Kidney (tissue), 14 donors: Measurements from ENCODE around the gene IZUMO2. TPM values are rescaled to one million over a fixed set of nuclear protein-coding genes. Genes with fewer than 3 reads are reported as not detected.

Experiments used
- DNase-seq, 5 donors: peaks; one replicate each; pipeline ENCODE4 v3.0.0-alpha.2; 2013 to 2020
- FAIRE-seq: peaks from 2 replicates; lab custom pipeline; 2012; peaks lifted over from hg19 to GRCh38; lab: Jason Lieb, UNC
- H3K27ac ChIP-seq, 2 donors: one replicate each; pipeline ENCODE4 v1.7.0; 2013; ENCODE audit warnings: low read depth in 2 of 2, low read length in 2 of 2, inconsistent platforms in 1 of 2
- H3K27me3 ChIP-seq: one replicate; pipeline ENCODE4 v1.7.1; 2013; ENCODE audit warnings: low read length, inconsistent platforms; ENCODE audit not compliant: control insufficient read depth, insufficient read depth
- H3K36me3 ChIP-seq, 3 donors: one replicate each; pipeline versions ENCODE4 v1.7.0 to v1.7.1; 2013; ENCODE audit warnings: low read length in 3 of 3, control low read depth in 1 of 3, inconsistent platforms in 1 of 3; ENCODE audit not compliant: insufficient read depth in 3 of 3, control insufficient read depth in 2 of 3
- H3K4me1 ChIP-seq, 3 donors: one replicate each; pipeline versions ENCODE4 v1.7.0 to v1.7.1; 2013; ENCODE audit warnings: low read length in 3 of 3, inconsistent platforms in 1 of 3, low read depth in 1 of 3; ENCODE audit not compliant: control insufficient read depth in 2 of 3, insufficient read depth in 2 of 3
- H3K4me3 ChIP-seq, 3 donors: one replicate each; pipeline versions ENCODE4 v1.7.0 to v1.8.1; 2013; ENCODE audit warnings: low read length in 3 of 3, control low read depth in 1 of 3, inconsistent platforms in 1 of 3
- H3K9ac ChIP-seq, 3 donors: one replicate each; pipeline versions ENCODE4 v1.7.0 to v1.7.1; 2013; ENCODE audit warnings: low read length in 3 of 3, control low read depth in 1 of 3, inconsistent platforms in 1 of 3
- H3K9me3 ChIP-seq, 3 donors: one replicate each; pipeline versions ENCODE4 v1.7.0 to v1.7.1; 2013; ENCODE audit warnings: low read length in 3 of 3, control low read depth in 1 of 3, inconsistent platforms in 1 of 3; ENCODE audit not compliant: control insufficient read depth in 2 of 3, insufficient read depth in 1 of 3
- intact Hi-C: fragments of 100-400 bp; cut with DNase I; formaldehyde crosslinking; loops from one replicate; pipeline ENCODE4 v1.11.1; 2022
- polyA plus RNA-seq: library from polyadenylated mRNA; stranded (reverse); fragments of 350-450 nt; fragmentation: Illumina TruSeq; extraction: RNeasy Lipid Tissue Mini Kit (QIAGEN cat#74804); gene quantifications from one replicate; pipeline ENCODE4 v1.2.3, GENCODE V29; 2014; ENCODE audit warnings: low read depth, low replicate concordance; ENCODE audit not compliant: insufficient read depth
- total RNA-seq: library from RNA; stranded (reverse); fragmentation: NEBNext Ultra II Directional; extraction: Animal tissue kit (Norgen Biotek cat#: 25700); gene quantifications from one replicate; pipeline ENCODE4 v1.2.1, GENCODE V29; 2021
- TF ChIP-seq, protein P1 (sequence below): IDR thresholded peaks from 3 replicates; pipeline ENCODE4 v1.5.1; 2012; ENCODE audit warnings: mild to moderate bottlenecking, moderate library complexity, borderline replicate concordance; ENCODE audit not compliant: insufficient read depth; ENCODE audit errors: extremely low read depth
- donor health status: control.
- donor health status: control.
- donor health status: control.
- donor health status: control.
- donor health status: control.
- donor health status: DM: yes; HTN: yes; CAD: no.
- donor health status: Normal renal cell carcinoma (clear cell type).

IZUMO2 gene
- total and polyA plus RNA-seq, 2 donors from 2014 or later, result not detected

DNA sequence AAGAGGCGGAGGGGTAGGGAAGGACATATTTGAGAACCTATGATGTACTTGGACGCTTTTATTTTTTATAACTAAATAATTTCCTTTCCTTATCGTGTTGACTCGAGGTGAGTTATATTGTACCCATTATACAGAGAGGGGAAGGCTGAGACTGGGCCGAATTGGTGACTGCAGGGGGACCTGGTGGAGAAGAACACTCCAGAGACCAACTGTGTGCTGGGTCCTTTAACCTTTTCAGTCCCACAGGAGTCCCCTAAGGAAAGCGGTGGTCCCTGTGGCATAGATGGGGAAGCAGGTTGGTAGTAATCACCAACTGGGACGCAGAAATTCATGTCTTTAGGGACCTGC lies 41.0 kb upstream of the IZUMO2 start:
- peaks cover 8% of the 10 kb centered on the region for H3K27me3 ChIP-seq
- H3K4me3 ChIP-seq, result peak overlapping the region in 2 of 3 donors; percentile 60 to 63
- no peak for DNase-seq
- peak overlapping the region in 1 of 3 donors; percentile 9 for H3K9ac ChIP-seq
- FAIRE-seq, result no peak
- peaks cover 0 to 14% (median 0%) of the 10 kb centered on the region in 3 donors for H3K4me1 ChIP-seq
- no peaks in the 10 kb centered on the region for H3K36me3 ChIP-seq
- TF ChIP-seq, protein P1, sequence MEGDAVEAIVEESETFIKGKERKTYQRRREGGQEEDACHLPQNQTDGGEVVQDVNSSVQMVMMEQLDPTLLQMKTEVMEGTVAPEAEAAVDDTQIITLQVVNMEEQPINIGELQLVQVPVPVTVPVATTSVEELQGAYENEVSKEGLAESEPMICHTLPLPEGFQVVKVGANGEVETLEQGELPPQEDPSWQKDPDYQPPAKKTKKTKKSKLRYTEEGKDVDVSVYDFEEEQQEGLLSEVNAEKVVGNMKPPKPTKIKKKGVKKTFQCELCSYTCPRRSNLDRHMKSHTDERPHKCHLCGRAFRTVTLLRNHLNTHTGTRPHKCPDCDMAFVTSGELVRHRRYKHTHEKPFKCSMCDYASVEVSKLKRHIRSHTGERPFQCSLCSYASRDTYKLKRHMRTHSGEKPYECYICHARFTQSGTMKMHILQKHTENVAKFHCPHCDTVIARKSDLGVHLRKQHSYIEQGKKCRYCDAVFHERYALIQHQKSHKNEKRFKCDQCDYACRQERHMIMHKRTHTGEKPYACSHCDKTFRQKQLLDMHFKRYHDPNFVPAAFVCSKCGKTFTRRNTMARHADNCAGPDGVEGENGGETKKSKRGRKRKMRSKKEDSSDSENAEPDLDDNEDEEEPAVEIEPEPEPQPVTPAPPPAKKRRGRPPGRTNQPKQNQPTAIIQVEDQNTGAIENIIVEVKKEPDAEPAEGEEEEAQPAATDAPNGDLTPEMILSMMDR, result no peak
- H3K9me3 ChIP-seq, result no peaks in the 10 kb centered on the region
- no peak overlapping the region for H3K27ac ChIP-seq
- intact Hi-C loops, result no loop called here

DNA sequence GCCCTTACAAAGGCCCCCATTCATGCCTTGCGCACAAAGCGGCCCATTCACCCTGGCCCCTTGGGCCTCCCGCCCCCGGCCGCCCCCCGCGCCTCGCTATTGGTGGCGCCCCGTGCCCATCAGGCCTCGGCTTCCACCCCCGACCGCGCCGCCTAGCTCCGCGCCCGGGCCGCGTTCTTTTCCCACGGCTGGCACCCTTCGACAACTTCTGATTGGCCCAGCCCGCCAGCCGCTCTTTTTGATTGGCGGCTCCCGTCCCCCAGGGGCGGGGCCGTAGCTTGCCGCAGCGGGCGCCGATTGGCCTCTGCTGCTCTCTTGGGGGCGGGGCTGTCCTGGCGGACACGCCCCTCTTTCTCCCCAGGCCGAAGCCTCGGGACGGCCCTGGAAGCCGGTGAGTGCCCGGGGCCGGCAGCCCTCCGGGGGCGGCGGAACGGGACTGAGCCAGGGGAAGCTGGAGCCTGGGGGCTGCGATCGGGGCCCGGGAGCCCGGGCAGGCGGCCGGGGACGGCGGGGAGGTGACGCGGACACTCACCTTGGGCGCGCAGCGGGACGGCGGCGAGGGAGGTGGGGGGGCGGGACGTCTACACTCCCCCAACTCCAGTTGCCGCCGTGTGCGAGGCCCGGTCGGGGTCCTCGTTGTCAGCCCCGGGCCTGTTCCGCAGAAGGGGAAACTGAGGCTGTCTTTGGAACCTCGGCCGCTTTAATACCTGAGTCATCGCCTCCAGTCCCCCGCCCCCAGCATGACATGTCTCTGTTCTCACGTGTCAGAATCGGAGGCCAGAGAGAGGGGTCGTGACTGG lies 40.4 kb upstream of the IZUMO2 start, which contains the start of gene MYH14:
Gene MYH14 (plus strand): TSS at position 342 of the 800 bp plus-strand sequence. CDS start 6,744 bp downstream, outside the sequence.
- H3K4me3 ChIP-seq, result peak within 1 kb of the TSS in 2 of 3 donors; percentile 60 to 63
- intact Hi-C loops, result no loop called here
- no peaks in the 10 kb centered on the region for H3K36me3 ChIP-seq
- H3K4me1 ChIP-seq, result peaks cover 0 to 20% (median 0%) of the 10 kb centered on the region in 3 donors
- peaks cover 8% of the 10 kb centered on the region for H3K27me3 ChIP-seq
- H3K9me3 ChIP-seq, result no peaks in the 10 kb centered on the region
- TF ChIP-seq, protein P1, result no peak
- H3K9ac ChIP-seq, result peak within 1 kb of the TSS in 2 of 3 donors; percentile 2 to 51
- DNase-seq (peak; percentile 94 to 97 (median 96)), FAIRE-seq (peak; percentile 61)
- H3K27ac ChIP-seq, result peak within 1 kb of the TSS in 1 of 2 donors; percentile 28

DNA sequence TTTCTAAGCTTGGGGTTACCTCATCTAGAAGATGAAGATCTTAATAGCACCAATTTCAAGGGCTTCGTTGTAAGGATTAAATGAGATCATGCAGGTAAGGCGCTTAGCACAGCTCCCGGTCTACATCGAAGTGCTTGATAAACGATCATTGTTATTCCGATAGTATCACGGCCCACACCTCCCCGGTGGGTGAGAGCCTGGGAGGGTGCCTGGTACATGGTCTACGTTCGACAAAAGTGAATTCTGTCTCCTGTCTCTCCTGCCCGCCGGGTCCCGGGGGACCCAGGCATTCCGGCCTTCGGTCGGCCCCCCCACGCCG lies 39.8 kb upstream of the IZUMO2 start:
- no peaks in the 10 kb centered on the region for H3K36me3 ChIP-seq
- TF ChIP-seq, protein P1, result no peak
- FAIRE-seq (no peak), DNase-seq (no peak)
- peak overlapping the region in 2 of 3 donors; percentile 47 to 48 for H3K4me3 ChIP-seq
- H3K27me3 ChIP-seq, result peaks cover 8% of the 10 kb centered on the region
- no peak overlapping the region for H3K27ac ChIP-seq
- H3K4me1 ChIP-seq, result peaks cover 0 to 20% (median 0%) of the 10 kb centered on the region in 3 donors
- H3K9ac ChIP-seq, result peak overlapping the region in 2 of 3 donors; percentile 2 to 51
- intact Hi-C loops, result no loop called here
- no peaks in the 10 kb centered on the region for H3K9me3 ChIP-seq
